ENCODE data around the gene COPG2. TPM values are rescaled to one million over a fixed set of nuclear protein-coding genes. Genes with fewer than 3 reads are reported as not detected.

Gene COPG2
- total and polyA plus RNA-seq, 2 of the 8 experiments (the other 6 are each of a cell fraction or from before 2014, with no cell fraction given): 50.3 to 53.1 TPM

- Histone ChIP-seq H2AFZ (ENCODE audit: low read length) (no peak overlapping the region), H4K20me1 (replicated peaks in 1 of 2; ENCODE audit: control insufficient read depth in 1 of 2, insufficient read depth in 2 of 2, low read length in 2 of 2) (peaks cover 0 to 2% of the 10 kb centered on the region in 2 experiments), H4K8ac (ENCODE audit: extremely low read depth, insufficient read depth, low read length) (no peak overlapping the region), H3K4me3 (ENCODE audit: extremely low read depth in 1 of 4, insufficient read depth in 2 of 4, low read depth in 3 of 4, low read length in 4 of 4) (no peak overlapping the region), H4K91ac (replicated peaks; ENCODE audit: insufficient read length, low read length) (no peak overlapping the region), H3K9me3 (ENCODE audit: insufficient read depth in 2 of 2, low read depth in 1 of 2, low read length in 1 of 2) (no peaks in the 10 kb centered on the region), H2BK15ac (ENCODE audit: low read length) (no peak overlapping the region), H3K27me3 (replicated peaks in 1 of 4; ENCODE audit: control insufficient read depth in 3 of 4, extremely low read depth in 1 of 4, insufficient read depth in 3 of 4, low read length in 3 of 4) (no peaks in the 10 kb centered on the region), H3K56ac (replicated peaks; ENCODE audit: insufficient read length, low read depth, low read length) (no peak overlapping the region), H2BK5ac (ENCODE audit: low read depth, low read length) (no peak overlapping the region), H3K4me1 (replicated peaks in 1 of 4; ENCODE audit: control insufficient read depth in 3 of 4, insufficient read depth in 4 of 4, low read length in 3 of 4) (no peaks in the 10 kb centered on the region), H3K79me2 (ENCODE audit: control insufficient read depth in 1 of 2, insufficient read depth in 2 of 2, low read length in 2 of 2) (0 out of 4 replicates have a peak, but pooled peaks cover 0 to 2% of the 10 kb centered on the region in 2 experiments), H2BK20ac (ENCODE audit: low read length) (no peak overlapping the region), H3K18ac (ENCODE audit: extremely low read depth, low read length) (no peak overlapping the region), H3K79me1 (ENCODE audit: low read depth, low read length) (no peaks in the 10 kb centered on the region), H2BK120ac (replicated peaks; ENCODE audit: low read depth, low read length) (no peak overlapping the region), H3K4me2 (ENCODE audit: insufficient read depth in 1 of 2, low read depth in 2 of 2, low read length in 2 of 2) (no peak overlapping the region), H2AK5ac (ENCODE audit: low read depth, low read length) (no peak overlapping the region), H3K27ac (ENCODE audit: low read depth, low read length) (no peak overlapping the region), H3K23me2 (ENCODE audit: low read depth, low read length) (no peaks in the 10 kb centered on the region), H3K36me3 (ENCODE audit: control insufficient read depth in 2 of 4, insufficient read depth in 4 of 4, low read length in 3 of 4) (peaks cover 21 to 89% (median 63%) of the 10 kb centered on the region in 4 experiments), H2BK12ac (ENCODE audit: low read depth, low read length) (no peak overlapping the region), H3K9ac (replicated peaks in 1 of 4; ENCODE audit: extremely low read depth in 1 of 4, low read depth in 3 of 4, low read length in 3 of 4) (no peak overlapping the region), H4K5ac (ENCODE audit: insufficient read length, low read depth, low read length) (no peak overlapping the region), H3K14ac (ENCODE audit: insufficient read length) (no peak overlapping the region), H3K4ac (replicated peaks; ENCODE audit: insufficient read length, low read depth, low read length) (no peak overlapping the region), H3K23ac (ENCODE audit: insufficient read length) (no peak overlapping the region)
- ChIA-PET CTCF (ENCODE audit: partially characterized antibody) (interaction anchor here (1.0 kb wide), 1 partner anchor 10 kb away, joined by 3 read pairs; no protein-coding TSS in a partner anchor), POLR2A (ENCODE audit: partially characterized antibody) (interaction anchor here (1.8 kb wide), 1 partner anchor 8 kb away, joined by 5 read pairs; no protein-coding TSS in a partner anchor)
- FAIRE-seq: no peak
- 46% methylated on average over 2 of the region's 2 CpGs; no CpG with 5 or more reads in 1 of the 2 experiments for WGBS, 2 experiments (ENCODE audit: extremely low coverage in 1 of 2, insufficient coverage in 1 of 2, insufficient read length in 1 of 2, insufficient replicate concordance in 2 of 2, low coverage in 1 of 2, low lambda C conversion rate in 2 of 2, missing lambda C conversion rate in 1 of 2)
- no peak for DNase-seq (ENCODE audit: low read depth in 1 of 2, low spot score in 2 of 2)
- TF ChIP-seq BACH1 (IDR thresholded peaks at IDR 0.05; ENCODE audit: low read length): no peak
These were observed 167.6 kb downstream of the COPG2 start for GRCh38 chr7:130500910-130501309.

All from H1 (cell line).